Mucosa of descending colon (tissue), 3 donors: ENCODE measurements around the gene KCNH2. TPM values are rescaled to one million over a fixed set of nuclear protein-coding genes. Genes with fewer than 3 reads are reported as not detected.

ENCODE experiments used
- ATAC-seq: fragments of 200-7000 bp; cut with Tn5 transposase; one replicate; pipeline ENCODE4 v1.9.1; 2020; ENCODE audit warnings: mild to moderate bottlenecking, moderate library complexity
- DNase-seq, 3 donors: peaks; one replicate each; pipeline ENCODE4 v3.0.0-alpha.2; 2020
- H3K36me3 ChIP-seq: fragments of 200-600 bp; one replicate; pipeline ENCODE4 v1.8.0; 2021; ENCODE audit warnings: low read depth, mild to moderate bottlenecking
- H3K4me1 ChIP-seq: fragments of 200-600 bp; one replicate; pipeline ENCODE4 v1.8.0; 2021; ENCODE audit warnings: low read depth, mild to moderate bottlenecking
- H3K4me3 ChIP-seq: fragments of 200-600 bp; one replicate; pipeline ENCODE4 v1.8.0; 2021; ENCODE audit warnings: mild to moderate bottlenecking
- H3K9me3 ChIP-seq: fragments of 200-600 bp; one replicate; pipeline ENCODE4 v1.8.0; 2021; ENCODE audit warnings: mild to moderate bottlenecking
- intact Hi-C, 2 donors: fragments of 100-400 bp; cut with DNase I in 1 of 2; cut with micrococcal nuclease in 1 of 2; formaldehyde crosslinking; loops; one replicate each; pipeline versions ENCODE4 v1.11.0 to v1.11.1; 2022; cut with DNase I, micrococcal nuclease
- total RNA-seq, 3 donors: library from RNA; stranded (reverse); fragmentation: NEBNext Ultra II Directional in 2 of 3; extraction: Animal tissue kit (Norgen Biotek cat#: 25700) in 2 of 3; gene quantifications; one replicate each; pipeline versions ENCODE4 v1.2.1 to v1.2.4, GENCODE V29; 2021 to 2023
- TF ChIP-seq, protein P1 (sequence below): fragments of 200-600 bp; IDR thresholded peaks from one replicate; pipeline ENCODE4 v1.8.0; 2022; ENCODE audit warnings: antibody characterized with exemption, mild to moderate bottlenecking
- donor health status: DM: no; HTN: no; CAD: no; lungs with moderate emphysema.
- donor health status: DM: no; HTN: no; CAD: no.
- donor health status: DM: no; HTN: yes; CAD: no.

The KCNH2 gene
- total RNA-seq, 3 donors from 2014 or later: 2.9 to 87.1 (median 5.3) TPM

DNA sequence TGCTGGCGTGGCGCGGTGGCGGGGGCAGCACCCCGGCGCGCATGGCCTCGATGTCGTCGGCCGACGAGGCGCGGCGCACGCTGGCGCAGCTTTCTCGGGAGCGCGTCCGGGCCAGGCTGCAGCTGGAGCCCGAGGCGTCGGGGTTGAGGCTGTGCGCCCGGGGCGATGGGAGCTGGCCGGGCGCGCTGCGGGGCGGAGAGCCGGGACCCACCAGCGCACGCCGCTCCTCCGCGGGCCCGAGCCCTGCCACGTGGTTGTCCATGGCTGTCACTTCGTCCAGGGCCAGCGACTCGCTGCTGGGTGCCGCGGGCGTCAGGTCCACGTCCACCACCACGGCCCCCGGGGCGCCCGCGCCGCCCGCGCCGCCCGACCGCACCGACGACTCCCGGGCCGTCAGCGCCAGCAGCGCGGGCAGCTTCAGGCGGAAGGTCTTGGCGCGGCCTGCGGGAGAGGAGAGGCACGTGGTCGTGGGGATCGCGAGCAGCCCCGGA lies 20.0 kb downstream of the KCNH2 start:
- no peaks in the 10 kb centered on the region for H3K9me3 ChIP-seq
- no peaks in the 10 kb centered on the region for H3K4me1 ChIP-seq
- intact Hi-C loops: no loop called here
- ATAC-seq (no peak), DNase-seq (peak in 1 of 3 donors; percentile 40)
- TF ChIP-seq, protein P1, sequence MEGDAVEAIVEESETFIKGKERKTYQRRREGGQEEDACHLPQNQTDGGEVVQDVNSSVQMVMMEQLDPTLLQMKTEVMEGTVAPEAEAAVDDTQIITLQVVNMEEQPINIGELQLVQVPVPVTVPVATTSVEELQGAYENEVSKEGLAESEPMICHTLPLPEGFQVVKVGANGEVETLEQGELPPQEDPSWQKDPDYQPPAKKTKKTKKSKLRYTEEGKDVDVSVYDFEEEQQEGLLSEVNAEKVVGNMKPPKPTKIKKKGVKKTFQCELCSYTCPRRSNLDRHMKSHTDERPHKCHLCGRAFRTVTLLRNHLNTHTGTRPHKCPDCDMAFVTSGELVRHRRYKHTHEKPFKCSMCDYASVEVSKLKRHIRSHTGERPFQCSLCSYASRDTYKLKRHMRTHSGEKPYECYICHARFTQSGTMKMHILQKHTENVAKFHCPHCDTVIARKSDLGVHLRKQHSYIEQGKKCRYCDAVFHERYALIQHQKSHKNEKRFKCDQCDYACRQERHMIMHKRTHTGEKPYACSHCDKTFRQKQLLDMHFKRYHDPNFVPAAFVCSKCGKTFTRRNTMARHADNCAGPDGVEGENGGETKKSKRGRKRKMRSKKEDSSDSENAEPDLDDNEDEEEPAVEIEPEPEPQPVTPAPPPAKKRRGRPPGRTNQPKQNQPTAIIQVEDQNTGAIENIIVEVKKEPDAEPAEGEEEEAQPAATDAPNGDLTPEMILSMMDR: no peak
- H3K36me3 ChIP-seq: no peaks in the 10 kb centered on the region
- no peak overlapping the region for H3K4me3 ChIP-seq

DNA sequence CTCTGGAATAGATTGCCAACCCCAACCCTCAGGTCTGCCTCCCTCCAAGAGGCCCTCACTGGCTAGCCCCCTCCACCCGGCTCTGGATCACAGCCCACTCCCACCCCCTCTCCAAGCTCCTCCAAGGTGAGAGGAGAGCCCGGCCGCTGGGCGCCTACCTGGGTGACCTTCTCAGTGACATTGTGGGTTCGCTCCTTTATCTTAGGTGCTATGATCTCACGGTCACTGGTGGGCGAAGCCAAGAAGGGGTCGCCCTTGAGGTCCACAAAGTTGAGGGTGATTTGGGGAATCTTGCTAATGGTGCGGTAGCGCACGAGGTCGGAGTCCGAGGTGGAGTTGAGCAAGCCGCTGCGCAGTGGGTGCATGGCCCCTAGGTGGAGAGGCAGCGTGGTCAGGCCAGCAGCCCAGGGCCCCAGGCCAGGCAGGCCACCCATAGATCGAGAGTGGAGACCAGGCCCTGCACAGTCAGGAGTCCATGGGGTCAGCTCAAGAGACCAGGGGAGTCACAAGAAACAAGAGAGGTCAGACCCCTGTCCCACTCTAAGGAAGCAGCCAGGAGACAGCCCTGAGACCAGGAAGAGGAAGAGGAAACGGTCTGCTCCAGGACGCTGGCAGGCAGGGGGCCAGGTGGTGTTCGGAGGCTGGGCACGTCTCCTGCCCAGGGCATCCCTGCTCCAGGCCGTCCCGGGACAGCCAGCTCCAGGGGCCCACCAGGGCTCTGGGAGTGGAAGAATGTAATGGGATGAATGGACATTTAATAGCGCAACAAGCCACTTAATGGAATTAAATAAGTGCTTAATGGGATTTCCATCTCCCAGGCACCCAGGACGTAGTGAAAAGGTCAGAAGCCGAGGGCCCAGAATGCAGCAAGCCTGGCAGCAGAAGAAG lies 20.7 kb downstream of the KCNH2 start:
- intact Hi-C loops: no loop called here
- DNase-seq (peak in 1 of 3 donors; percentile 39), ATAC-seq (no peak)
- Histone ChIP-seq H3K36me3 (no peaks in the 10 kb centered on the region), H3K4me1 (no peaks in the 10 kb centered on the region), H3K9me3 (no peaks in the 10 kb centered on the region), H3K4me3 (no peak overlapping the region)
- TF ChIP-seq, protein P1: no peak

DNA sequence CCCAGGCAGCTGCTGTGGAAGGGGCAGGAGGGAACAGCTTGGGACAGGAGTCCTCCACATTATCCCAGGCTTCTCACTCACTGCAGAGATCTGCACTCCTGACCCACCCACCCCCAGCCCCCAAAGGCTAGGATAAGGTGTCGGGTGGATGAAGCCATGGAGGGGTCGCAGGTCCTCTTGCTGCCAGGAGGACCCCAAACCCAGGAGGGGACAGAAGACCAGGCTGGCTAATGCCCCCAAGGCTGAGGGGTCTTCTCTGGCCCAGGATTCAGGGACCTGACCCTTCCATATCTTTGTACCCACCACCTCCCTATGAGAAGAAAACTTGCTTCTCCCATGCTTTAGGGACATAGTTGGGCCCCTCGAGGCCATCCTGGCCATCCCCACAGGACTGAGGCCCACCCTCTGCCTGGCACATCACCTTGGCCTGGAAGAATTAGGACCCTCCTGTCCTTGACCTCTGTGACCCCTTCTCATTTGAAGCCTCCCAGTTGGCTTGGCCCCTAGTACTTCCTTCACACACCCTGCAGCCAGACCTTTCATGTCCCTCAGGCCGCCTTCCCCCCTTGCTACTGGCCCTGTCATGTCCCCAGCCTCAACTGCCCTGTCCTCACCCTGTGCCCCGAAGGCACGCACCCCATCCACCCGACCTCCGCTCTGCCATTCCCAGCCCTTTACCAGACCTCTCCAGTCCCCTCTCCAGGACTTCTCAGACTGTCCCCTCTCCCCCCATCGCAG lies 21.6 kb downstream of the KCNH2 start:
- TF ChIP-seq, protein P1: no peak
- no peak for DNase-seq
- no peaks in the 10 kb centered on the region for H3K9me3 ChIP-seq
- H3K36me3 ChIP-seq: no peaks in the 10 kb centered on the region
- no peaks in the 10 kb centered on the region for H3K4me1 ChIP-seq
- no peak for ATAC-seq
- intact Hi-C loops: no loop called here
- H3K4me3 ChIP-seq: no peak overlapping the region

DNA sequence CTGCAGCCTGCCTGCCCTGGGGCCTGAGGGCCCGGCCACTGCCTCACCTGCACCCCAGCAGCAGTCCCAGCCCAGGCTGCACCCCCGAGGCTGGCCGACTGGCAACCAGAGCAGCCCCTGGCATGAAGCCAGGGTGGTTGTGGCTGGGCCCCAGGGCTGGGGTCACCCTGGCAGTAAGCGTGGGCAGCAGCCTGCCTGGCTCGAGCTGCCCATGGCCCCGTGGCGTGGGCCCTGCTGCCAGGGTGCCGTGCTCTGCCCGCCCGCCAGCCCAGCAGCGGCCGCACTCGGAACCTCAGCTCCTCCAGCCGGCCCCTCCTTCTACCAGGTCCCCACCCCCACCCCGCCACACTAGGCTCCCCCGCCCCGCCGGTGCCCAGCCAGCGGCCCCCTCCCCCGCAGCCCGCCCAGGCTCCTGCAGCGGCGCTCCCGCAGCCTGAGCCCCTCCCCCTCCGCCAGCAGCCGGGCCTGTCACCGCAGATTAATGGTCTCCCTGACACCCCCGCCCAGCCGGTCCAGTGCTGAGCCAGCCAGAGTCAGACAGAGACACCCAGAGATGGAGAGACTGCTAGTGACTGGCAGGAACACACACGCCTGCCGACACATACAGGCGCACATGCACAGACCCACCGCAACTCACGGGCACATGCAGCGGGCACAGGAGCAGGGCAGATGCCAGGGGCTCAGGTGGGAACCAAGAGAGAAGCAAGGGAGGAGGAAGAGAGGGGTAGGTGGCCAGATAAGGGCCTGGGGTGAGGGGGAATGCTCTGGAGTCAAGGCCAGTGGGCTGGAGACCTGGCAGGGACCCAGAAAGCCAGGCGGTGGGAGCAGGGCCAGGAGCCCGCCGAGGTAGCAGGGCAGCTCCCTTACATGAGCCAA lies 22.4 kb downstream of the KCNH2 start:
- TF ChIP-seq, protein P1: no peak
- no peaks in the 10 kb centered on the region for H3K36me3 ChIP-seq
- DNase-seq (peak in 2 of 3 donors; percentile 59 to 60), ATAC-seq (peak; percentile 25)
- H3K4me1 ChIP-seq: no peaks in the 10 kb centered on the region
- no peak overlapping the region for H3K4me3 ChIP-seq
- no peaks in the 10 kb centered on the region for H3K9me3 ChIP-seq
- intact Hi-C loops: no loop called here

DNA sequence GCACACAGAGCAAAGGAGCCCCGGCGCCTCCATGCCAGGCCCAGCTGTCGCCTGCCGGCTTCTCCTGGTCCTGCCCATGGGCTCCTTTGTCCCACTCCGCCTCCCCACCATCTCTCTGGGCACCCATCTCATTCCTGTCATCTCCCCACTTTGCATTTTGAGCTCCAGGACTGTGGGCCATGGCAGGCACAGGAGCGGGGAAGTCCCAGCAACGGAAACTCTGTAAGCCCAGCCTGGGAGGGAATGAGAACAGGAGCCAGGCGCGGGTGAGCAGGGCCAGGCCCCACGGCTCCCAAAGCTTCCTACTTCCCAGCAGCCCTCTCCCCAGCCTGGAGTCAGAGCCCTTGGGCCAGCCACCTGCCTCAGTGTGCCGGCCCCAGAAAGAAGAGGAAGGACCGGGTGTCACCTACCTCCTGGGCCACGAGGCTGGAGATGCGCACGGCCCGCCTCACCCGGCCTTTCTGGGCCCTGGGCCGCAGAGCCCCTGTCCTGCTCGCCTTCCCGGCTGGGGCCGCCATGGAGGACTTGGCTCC lies 23.1 kb downstream of the KCNH2 start:
- Histone ChIP-seq H3K4me3 (no peak overlapping the region), H3K9me3 (no peaks in the 10 kb centered on the region), H3K36me3 (no peaks in the 10 kb centered on the region), H3K4me1 (no peaks in the 10 kb centered on the region)
- DNase-seq: no peak
- ATAC-seq: no peak
- intact Hi-C loops: no loop called here
- TF ChIP-seq, protein P1: no peak
